HG02571 (cell line): ENCODE results near the gene RCSD1.

Experiments
- ATAC-seq: cut with Tn5 transposase; IDR thresholded peaks from one replicate; pipeline ENCODE4 v1.9.1; 2021; ENCODE audit warnings: mild to moderate bottlenecking, moderate library complexity; ENCODE audit not compliant: unreplicated experiment

The RCSD1 gene

GRCh38 chr1:167663002-167663772, 33.2 kb downstream of the RCSD1 start:
- ATAC-seq, result peak; percentile 58

- ATAC-seq, result no peak
These were observed 35.4 kb downstream of the RCSD1 start for GRCh38 chr1:167665469-167665868.

GRCh38 chr1:167666416-167666815, 36.4 kb downstream of the RCSD1 start:
- ATAC-seq, result no peak

GRCh38 chr1:167667536-167667935, 37.5 kb downstream of the RCSD1 start:
- ATAC-seq, result no peak

GRCh38 chr1:167668108-167668507, 38.1 kb downstream of the RCSD1 start:
- ATAC-seq, result peak; percentile 53

- ATAC-seq, result peak; percentile 63
These were observed 39.4 kb downstream of the RCSD1 start for GRCh38 chr1:167669209-167670124.

- ATAC-seq, result no peak
These were observed 40.5 kb downstream of the RCSD1 start for GRCh38 chr1:167670563-167670962.

GRCh38 chr1:167671727-167672511, 41.9 kb downstream of the RCSD1 start:
- ATAC-seq, result no peak

GRCh38 chr1:167672831-167673230, 42.8 kb downstream of the RCSD1 start:
- no peak for ATAC-seq

GRCh38 chr1:167673265-167673664, 43.2 kb downstream of the RCSD1 start:
- no peak for ATAC-seq

- ATAC-seq, result no peak
These were observed 44.1 kb downstream of the RCSD1 start for GRCh38 chr1:167674156-167674555.

GRCh38 chr1:167675440-167675839, 45.4 kb downstream of the RCSD1 start:
- ATAC-seq, result no peak

GRCh38 chr1:167676205-167676915, 46.3 kb downstream of the RCSD1 start:
- peak; percentile 39 for ATAC-seq

- no peak for ATAC-seq
These were observed 47.1 kb downstream of the RCSD1 start for GRCh38 chr1:167676916-167677848.

GRCh38 chr1:167678422-167678821, 48.4 kb downstream of the RCSD1 start:
- no peak for ATAC-seq

- ATAC-seq, result no peak
These were observed 48.8 kb downstream of the RCSD1 start for GRCh38 chr1:167678838-167679237.

- no peak for ATAC-seq
These were observed 49.7 kb downstream of the RCSD1 start for GRCh38 chr1:167679714-167680113.

GRCh38 chr1:167681024-167681423, 51.0 kb downstream of the RCSD1 start:
- no peak for ATAC-seq

- no peak for ATAC-seq
These were observed 51.5 kb downstream of the RCSD1 start for GRCh38 chr1:167681451-167682098.
